Endodermal cell (in vitro differentiated cells): Measurements from ENCODE around the gene KEL. TPM values are rescaled to one million over a fixed set of nuclear protein-coding genes. Genes with fewer than 3 reads are reported as not detected.

Experiments used
- DNase-seq: peaks from one replicate; pipeline ENCODE4 v3.0.0-alpha.2; 2017
- H3K27ac ChIP-seq: 2 replicates; pipeline ENCODE4 v1.5.1; 2013; ENCODE audit warnings: mild to moderate bottlenecking, low read depth, low read length, moderate library complexity
- H3K27me3 ChIP-seq: 2 replicates; pipeline ENCODE4 v1.6.1; 2013; ENCODE audit warnings: mild to moderate bottlenecking, low read length, moderate library complexity; ENCODE audit not compliant: insufficient read depth, control insufficient read depth, poor library complexity, severe bottlenecking
- H3K36me3 ChIP-seq: 2 replicates; pipeline ENCODE4 v1.7.0; 2013; ENCODE audit warnings: mild to moderate bottlenecking, low read length, moderate library complexity; ENCODE audit not compliant: control insufficient read depth, insufficient read depth
- H3K4me1 ChIP-seq: one replicate; pipeline ENCODE4 v1.7.0; 2013; ENCODE audit warnings: low read length; ENCODE audit not compliant: control insufficient read depth, insufficient read depth
- H3K4me3 ChIP-seq: 2 replicates; pipeline ENCODE4 v1.5.1; 2013; ENCODE audit warnings: mild to moderate bottlenecking, low read length, moderate library complexity
- H3K9ac ChIP-seq: 2 replicates; pipeline ENCODE4 v1.6.1; 2013; ENCODE audit warnings: mild to moderate bottlenecking, low read length, moderate library complexity; ENCODE audit not compliant: poor library complexity, severe bottlenecking; ENCODE audit errors: extremely low read depth
- H3K9me3 ChIP-seq: 2 replicates; pipeline ENCODE4 v1.6.1; 2013; ENCODE audit warnings: mild to moderate bottlenecking, low read length, moderate library complexity; ENCODE audit not compliant: control insufficient read depth
- H3K27ac Mint-ChIP-seq: 2 replicates; pipeline ENCODE4 v1.8.0; 2020; ENCODE audit warnings: mixed read lengths
- H3K27me3 Mint-ChIP-seq: 2 replicates; pipeline ENCODE4 v1.8.0; 2021; ENCODE audit warnings: mild to moderate bottlenecking, mixed read lengths; ENCODE audit not compliant: insufficient read depth
- H3K36me3 Mint-ChIP-seq: 2 replicates; pipeline ENCODE4 v1.8.0; 2020; ENCODE audit warnings: low read depth, mixed read lengths
- H3K4me1 Mint-ChIP-seq: 2 replicates; pipeline ENCODE4 v1.8.0; 2020; ENCODE audit warnings: mixed read lengths
- H3K4me3 Mint-ChIP-seq: 2 replicates; pipeline ENCODE4 v1.8.0; 2020; ENCODE audit warnings: mild to moderate bottlenecking, moderate library complexity, mixed read lengths
- H3K9me3 Mint-ChIP-seq: 2 replicates; pipeline ENCODE4 v1.8.0; 2020; ENCODE audit warnings: mild to moderate bottlenecking, mixed read lengths
- CTCF ChIP-seq: fragments of 200-600 bp; sonication (generic); conservative IDR thresholded peaks from 2 replicates; pipeline ENCODE4 v1.5.0; 2021; ENCODE audit warnings: antibody characterized with exemption, mild to moderate bottlenecking
- WGBS, 2 experiments: methylation state at CpG; one replicate each; pipeline versions ENCODE4 v1.1.5 to v1.1.7; 2013; ENCODE audit warnings: missing lambda C conversion rate in 2 of 2, mixed read lengths in 1 of 2; ENCODE audit not compliant: insufficient coverage in 1 of 2, insufficient read length in 1 of 2; 5-methylcytosine and 5-hydroxymethylcytosine counted together
- total RNA-seq, 2 donors: library from RNA; stranded (reverse); fragmentation: NEBNext Ultra II Directional in 1 of 2; extraction: Animal tissue kit (Norgen Biotek cat#: 25700) in 1 of 2; gene quantifications; 2 replicates in 1 of 2; 3 replicates in 1 of 2; pipeline ENCODE4 v1.2.1, GENCODE V29; 2021

Gene KEL
- total RNA-seq, 2 donors from 2014 or later, result 79.4 to 86.0 TPM

- peaks cover 20% of the 10 kb centered on the region for H3K27me3 Mint-ChIP-seq
- Histone ChIP-seq H3K9me3 (no peaks in the 10 kb centered on the region), H3K4me1 (no peaks in the 10 kb centered on the region), H3K36me3 (no peaks in the 10 kb centered on the region), H3K9ac (no peak overlapping the region), H3K27ac (no peak overlapping the region), H3K27me3 (peaks cover 5% of the 10 kb centered on the region), H3K4me3 (no peak overlapping the region)
- H3K36me3 Mint-ChIP-seq, result no peaks in the 10 kb centered on the region
- no peak for TF ChIP-seq CTCF
- peak; percentile 23 for DNase-seq
- 61 to 63% methylated on average over 2 of the region's 2 CpGs for WGBS, 2 experiments
- no peaks in the 10 kb centered on the region for H3K9me3 Mint-ChIP-seq
- no peaks in the 10 kb centered on the region for H3K4me1 Mint-ChIP-seq
- no peak overlapping the region for H3K27ac Mint-ChIP-seq
- H3K4me3 Mint-ChIP-seq, result no peak overlapping the region
These were observed 45.7 kb downstream of the KEL start for GRCh38 chr7:142916508-142916907.

- Histone ChIP-seq H3K27ac (no peak overlapping the region), H3K9ac (no peak overlapping the region), H3K36me3 (no peaks in the 10 kb centered on the region), H3K4me1 (no peaks in the 10 kb centered on the region), H3K27me3 (peaks cover 5% of the 10 kb centered on the region), H3K9me3 (no peaks in the 10 kb centered on the region), H3K4me3 (no peak overlapping the region)
- Mint-ChIP-seq H3K4me3 (no peak overlapping the region), H3K27ac (no peak overlapping the region), H3K36me3 (no peaks in the 10 kb centered on the region), H3K9me3 (no peaks in the 10 kb centered on the region), H3K27me3 (peaks cover 21% of the 10 kb centered on the region), H3K4me1 (no peaks in the 10 kb centered on the region)
- TF ChIP-seq CTCF, result peak; percentile 15
- DNase-seq, result peak; percentile 44
- 89% methylated on average over 3 to 8 of the region's 8 CpGs for WGBS, 2 experiments
These were observed 46.8 kb downstream of the KEL start for GRCh38 chr7:142915315-142915714.

- Mint-ChIP-seq H3K36me3 (no peaks in the 10 kb centered on the region), H3K27me3 (peaks cover 18% of the 10 kb centered on the region), H3K27ac (no peak overlapping the region), H3K4me3 (no peak overlapping the region), H3K4me1 (peaks cover 2% of the 10 kb centered on the region), H3K9me3 (no peaks in the 10 kb centered on the region)
- Histone ChIP-seq H3K9ac (no peak overlapping the region), H3K36me3 (no peaks in the 10 kb centered on the region), H3K27ac (no peak overlapping the region), H3K27me3 (peaks cover 5% of the 10 kb centered on the region), H3K9me3 (no peaks in the 10 kb centered on the region), H3K4me1 (no peaks in the 10 kb centered on the region), H3K4me3 (no peak overlapping the region)
- DNase-seq, result peak; percentile 10
- TF ChIP-seq CTCF, result no peak
- WGBS, 2 experiments, result 100% methylated on average over 1 of the region's 1 CpG; no CpG with 5 or more reads in 1 of the 2 experiments
These were observed 48.0 kb downstream of the KEL start for GRCh38 chr7:142914121-142914520.
